K562 (cell line): ENCODE data around the gene SCFD2. TPM values are rescaled to one million over a fixed set of nuclear protein-coding genes. Genes with fewer than 3 reads are reported as not detected.

Source experiments
- BHLHE40 ChIP-seq: IDR thresholded peaks from 2 replicates; pipeline ENCODE4 v1.6.1; 2011; ENCODE audit warnings: low read length, improper control_type of control experiment
- CHCHD3 ChIP-seq: fragments of 250-450 bp; sonication (Bioruptor Pico); IDR thresholded peaks from 2 replicates; pipeline ENCODE4 v2.1.2; 2022; ENCODE audit warnings: mild to moderate bottlenecking
- DPF2 ChIP-seq: fragments of 450-650 bp; IDR thresholded peaks from 2 replicates; pipeline ENCODE4 v1.6.1; 2016
- HEY1 ChIP-seq: fragments of 250-450 bp; sonication (Bioruptor Pico); IDR thresholded peaks from 2 replicates; pipeline ENCODE4 v1.5.0; 2020; ENCODE audit warnings: mild to moderate bottlenecking, moderate library complexity, borderline replicate concordance
- HMG20A ChIP-seq: fragments of 450-650 bp; formaldehyde crosslinking; conservative IDR thresholded peaks from 2 replicates; pipeline ENCODE4 v1.4.0; 2020; ENCODE audit warnings: mild to moderate bottlenecking, mixed read lengths
- HNRNPK ChIP-seq: fragments of 200-400 bp; formaldehyde crosslinking; IDR thresholded peaks from one replicate; pipeline ENCODE4 v1.6.1; 2018; ENCODE audit warnings: mild to moderate bottlenecking, low read depth, low read length; ENCODE audit not compliant: poor library complexity, severe bottlenecking
- PBX2 ChIP-seq, 2 experiments: IDR thresholded peaks in 1 of 2; conservative IDR thresholded peaks in 1 of 2; 2 replicates each; pipeline ENCODE4 v1.6.1; 2016; ENCODE audit warnings: low read depth in 2 of 2, mild to moderate bottlenecking in 1 of 2, missing compliant biosample characterization in 1 of 2, missing genetic modification characterization in 1 of 2, moderate library complexity in 1 of 2
- RBM14 ChIP-seq: fragments of 200-400 bp; formaldehyde crosslinking; IDR thresholded peaks from 2 replicates; pipeline ENCODE4 v1.6.1; 2018; ENCODE audit warnings: low read depth, mild to moderate bottlenecking, low read length, moderate library complexity, borderline replicate concordance; ENCODE audit not compliant: insufficient read depth
- RCOR1 ChIP-seq, 2 experiments: IDR thresholded peaks; 2 replicates each; pipeline ENCODE4 v1.6.1; 2012; ENCODE audit warnings: low read depth in 2 of 2, low read length in 2 of 2, borderline replicate concordance in 1 of 2, improper control_type of control experiment in 1 of 2
- ZNF212 ChIP-seq: fragments of 450-650 bp; formaldehyde crosslinking; IDR thresholded peaks from 2 replicates; pipeline ENCODE4 v1.4.0; 2020; ENCODE audit warnings: mild to moderate bottlenecking
- polyA plus RNA-seq, 8 experiments: library from polyadenylated mRNA; depleted of rRNA in 4 of 8; stranded (reverse) in 5 of 8; unstranded in 3 of 8; fragments of >200 nt; fragmentation: Nextera tagmentation in 2 of 8; fragmentation: Illumina TruSeq in 1 of 8; extraction: Ambion mirVana in 2 of 8; extraction: Trizol in 1 of 8; gene quantifications; 2 replicates each; pipeline versions ENCODE4 v1.2.1 to v1.2.3, GENCODE V29; 2011 to 2014; ENCODE audit warnings: inconsistent platforms in 1 of 8, missing spikeins in 1 of 8
- total RNA-seq, 7 experiments: library from RNA; depleted of rRNA in 6 of 7; stranded (reverse); fragments of >200 nt in 6 of 7; fragmentation: Illumina TruSeq in 2 of 7; extraction: Trizol in 2 of 7; gene quantifications; 2 replicates each; pipeline versions ENCODE4 v1.2.1 to v1.2.3, GENCODE V29; 2011 to 2021; ENCODE audit warnings: low replicate concordance in 1 of 7
- TF ChIP-seq, protein P1 (sequence below), 2 experiments: fragments of 450-650 bp in 1 of 2; sonication (generic) in 1 of 2; formaldehyde crosslinking in 1 of 2; IDR thresholded peaks; 2 replicates each; pipeline versions ENCODE4 v1.7.1 to v1.9.0; 2016 to 2022; ENCODE audit warnings: inconsistent platforms in 1 of 2, mild to moderate bottlenecking in 1 of 2, missing genetic modification reagents in 1 of 2
- TF ChIP-seq, protein P2 (sequence below): fragments of 250-450 bp; sonication (Bioruptor Pico); IDR thresholded peaks from 2 replicates; pipeline ENCODE4 v1.8.0; 2021; ENCODE audit warnings: borderline replicate concordance, mild to moderate bottlenecking, moderate library complexity; ENCODE audit not compliant: poor library complexity, severe bottlenecking
- TF ChIP-seq, protein P3 (sequence below), 2 experiments: IDR thresholded peaks; 2 replicates each; pipeline ENCODE4 v1.6.1; 2011; ENCODE audit warnings: borderline replicate concordance in 1 of 2, control low read depth in 1 of 2, low read depth in 1 of 2, low read length in 1 of 2, mild to moderate bottlenecking in 1 of 2, mixed read lengths in 1 of 2, moderate library complexity in 1 of 2; ENCODE audit not compliant: insufficient read depth in 1 of 2, insufficient read length in 1 of 2, poor library complexity in 1 of 2, severe bottlenecking in 1 of 2; ENCODE audit errors: extremely low read depth in 1 of 2

SCFD2 gene
- total and polyA plus RNA-seq, 9 of the 15 experiments (the other 6 are each of a cell fraction or from before 2014, with no cell fraction given): 5.7 to 30.3 (median 22.8) TPM

DNA sequence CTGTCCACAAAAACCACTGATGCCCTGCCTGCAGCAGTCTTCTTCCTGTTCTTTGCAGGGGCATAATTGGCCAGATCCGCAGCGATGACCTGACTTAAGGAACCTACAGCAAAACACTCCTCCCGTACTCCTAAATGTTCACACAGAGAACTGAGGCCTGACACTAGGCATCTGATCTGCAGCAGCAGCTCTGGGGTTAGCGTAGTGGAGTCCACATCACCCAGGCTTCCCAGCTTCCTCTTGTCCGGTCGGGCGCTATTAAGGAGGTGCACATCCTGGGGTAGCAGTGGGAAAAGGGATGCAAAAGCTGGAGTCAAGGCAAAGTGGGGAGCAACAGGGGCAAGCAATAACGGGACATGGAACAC lies 758 bp downstream of the SCFD2 start (continued):
- TF ChIP-seq, protein P1, sequence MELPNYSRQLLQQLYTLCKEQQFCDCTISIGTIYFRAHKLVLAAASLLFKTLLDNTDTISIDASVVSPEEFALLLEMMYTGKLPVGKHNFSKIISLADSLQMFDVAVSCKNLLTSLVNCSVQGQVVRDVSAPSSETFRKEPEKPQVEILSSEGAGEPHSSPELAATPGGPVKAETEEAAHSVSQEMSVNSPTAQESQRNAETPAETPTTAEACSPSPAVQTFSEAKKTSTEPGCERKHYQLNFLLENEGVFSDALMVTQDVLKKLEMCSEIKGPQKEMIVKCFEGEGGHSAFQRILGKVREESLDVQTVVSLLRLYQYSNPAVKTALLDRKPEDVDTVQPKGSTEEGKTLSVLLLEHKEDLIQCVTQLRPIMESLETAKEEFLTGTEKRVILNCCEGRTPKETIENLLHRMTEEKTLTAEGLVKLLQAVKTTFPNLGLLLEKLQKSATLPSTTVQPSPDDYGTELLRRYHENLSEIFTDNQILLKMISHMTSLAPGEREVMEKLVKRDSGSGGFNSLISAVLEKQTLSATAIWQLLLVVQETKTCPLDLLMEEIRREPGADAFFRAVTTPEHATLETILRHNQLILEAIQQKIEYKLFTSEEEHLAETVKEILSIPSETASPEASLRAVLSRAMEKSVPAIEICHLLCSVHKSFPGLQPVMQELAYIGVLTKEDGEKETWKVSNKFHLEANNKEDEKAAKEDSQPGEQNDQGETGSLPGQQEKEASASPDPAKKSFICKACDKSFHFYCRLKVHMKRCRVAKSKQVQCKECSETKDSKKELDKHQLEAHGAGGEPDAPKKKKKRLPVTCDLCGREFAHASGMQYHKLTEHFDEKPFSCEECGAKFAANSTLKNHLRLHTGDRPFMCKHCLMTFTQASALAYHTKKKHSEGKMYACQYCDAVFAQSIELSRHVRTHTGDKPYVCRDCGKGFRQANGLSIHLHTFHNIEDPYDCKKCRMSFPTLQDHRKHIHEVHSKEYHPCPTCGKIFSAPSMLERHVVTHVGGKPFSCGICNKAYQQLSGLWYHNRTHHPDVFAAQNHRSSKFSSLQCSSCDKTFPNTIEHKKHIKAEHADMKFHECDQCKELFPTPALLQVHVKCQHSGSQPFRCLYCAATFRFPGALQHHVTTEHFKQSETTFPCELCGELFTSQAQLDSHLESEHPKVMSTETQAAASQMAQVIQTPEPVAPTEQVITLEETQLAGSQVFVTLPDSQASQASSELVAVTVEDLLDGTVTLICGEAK (IDR thresholded peaks at IDR 0.05): peak; percentile 65
- TF ChIP-seq, protein P1 (CRISPR knock-in tag; IDR thresholded peaks at IDR 0.05): no peak
- TF ChIP-seq RBM14: no peak
- TF ChIP-seq ZNF212 (CRISPR knock-in tag): no peak
- TF ChIP-seq BHLHE40: no peak
- no peak for TF ChIP-seq DPF2
- TF ChIP-seq CHCHD3 (CRISPR knock-in tag): no peak
- no peak for TF ChIP-seq HEY1 (CRISPR knock-in tag)
- no peak for TF ChIP-seq HNRNPK
- 0 out of 4 replicates have a peak, but pooled peaks of 1 of the 2 experiments have one; percentile 21 for TF ChIP-seq RCOR1 (IDR thresholded peaks at IDR 0.05; ENCODE audit: borderline replicate concordance in 1 of 2, low read depth in 2 of 2, low read length in 2 of 2)
- TF ChIP-seq PBX2 (CRISPR knock-in tag; IDR thresholded peaks at IDR 0.05; ENCODE audit: low read depth): no peak
- no peak for TF ChIP-seq PBX2 (tag; conservative IDR thresholded peaks at IDR 0.05; ENCODE audit: low read depth)
- TF ChIP-seq, protein P2, sequence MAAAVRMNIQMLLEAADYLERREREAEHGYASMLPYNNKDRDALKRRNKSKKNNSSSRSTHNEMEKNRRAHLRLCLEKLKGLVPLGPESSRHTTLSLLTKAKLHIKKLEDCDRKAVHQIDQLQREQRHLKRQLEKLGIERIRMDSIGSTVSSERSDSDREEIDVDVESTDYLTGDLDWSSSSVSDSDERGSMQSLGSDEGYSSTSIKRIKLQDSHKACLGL (CRISPR knock-in tag): no peak
- TF ChIP-seq HMG20A: no peak
- TF ChIP-seq, protein P3, sequence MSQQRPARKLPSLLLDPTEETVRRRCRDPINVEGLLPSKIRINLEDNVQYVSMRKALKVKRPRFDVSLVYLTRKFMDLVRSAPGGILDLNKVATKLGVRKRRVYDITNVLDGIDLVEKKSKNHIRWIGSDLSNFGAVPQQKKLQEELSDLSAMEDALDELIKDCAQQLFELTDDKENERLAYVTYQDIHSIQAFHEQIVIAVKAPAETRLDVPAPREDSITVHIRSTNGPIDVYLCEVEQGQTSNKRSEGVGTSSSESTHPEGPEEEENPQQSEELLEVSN (IDR thresholded peaks at IDR 0.05; ENCODE audit: borderline replicate concordance in 1 of 2, extremely low read depth in 1 of 2, insufficient read depth in 1 of 2, insufficient read length in 1 of 2, low read depth in 1 of 2, low read length in 1 of 2, poor library complexity in 1 of 2, severe bottlenecking in 1 of 2): no peak
